CD1c-positive myeloid dendritic cell (primary cell): ENCODE data around the gene FAAP20.
A peak's percentile ranks its signal among the peaks of the same experiment; 100 is the strongest.
"Not testable (repeated sequence)": the region's sequence is repeated elsewhere in the genome, so short reads cannot be mapped to it uniquely, and the experiment has no call there.

Experiments used
- DNase-seq: peaks from one replicate; pipeline ENCODE4 v3.0.0-alpha.2; 2016; ENCODE audit errors: extremely low spot score

FAAP20 gene

DNA sequence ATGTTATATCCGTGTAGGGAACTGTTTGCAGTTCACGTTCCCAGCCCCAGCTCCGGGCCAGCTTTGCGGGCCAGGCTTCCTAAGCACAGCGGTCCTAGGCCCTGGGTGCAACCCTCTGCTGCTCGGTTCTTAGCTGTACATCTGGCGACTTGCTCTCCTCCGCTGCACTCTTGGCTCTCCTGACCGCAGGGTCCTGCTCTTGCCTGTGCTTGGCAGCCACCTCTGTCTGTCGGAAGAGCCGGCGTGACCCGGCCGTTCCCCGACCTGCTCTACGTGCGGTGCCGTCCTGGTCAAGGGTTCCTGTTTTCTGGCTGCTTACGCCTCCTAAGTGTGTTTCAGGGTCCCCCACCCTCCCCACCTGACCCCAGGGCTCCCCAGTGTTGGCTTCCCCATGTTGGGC is 36.7 kb downstream of the FAAP20 start:
- DNase-seq = no peak

DNA sequence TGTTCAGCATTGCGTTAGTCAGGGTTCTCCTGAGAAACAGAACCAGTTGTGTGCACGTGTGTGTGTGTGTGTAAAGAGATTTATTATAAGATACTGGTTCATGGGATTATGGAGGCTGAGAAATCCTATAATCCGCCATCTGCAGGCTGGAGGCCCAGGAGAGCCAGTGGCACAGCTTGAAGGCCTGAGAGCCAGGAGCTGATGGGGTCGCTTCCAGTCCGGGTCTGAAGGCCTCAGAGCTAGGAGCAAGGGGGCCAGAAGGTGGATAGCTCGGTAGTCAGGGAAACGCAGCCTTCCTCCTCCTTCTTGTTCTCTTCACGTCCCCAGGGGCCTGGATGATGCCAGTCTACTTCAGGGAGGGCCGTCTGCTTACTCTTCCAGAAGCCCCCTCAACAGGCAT is 37.7 kb downstream of the FAAP20 start:
- DNase-seq = no peak

DNA sequence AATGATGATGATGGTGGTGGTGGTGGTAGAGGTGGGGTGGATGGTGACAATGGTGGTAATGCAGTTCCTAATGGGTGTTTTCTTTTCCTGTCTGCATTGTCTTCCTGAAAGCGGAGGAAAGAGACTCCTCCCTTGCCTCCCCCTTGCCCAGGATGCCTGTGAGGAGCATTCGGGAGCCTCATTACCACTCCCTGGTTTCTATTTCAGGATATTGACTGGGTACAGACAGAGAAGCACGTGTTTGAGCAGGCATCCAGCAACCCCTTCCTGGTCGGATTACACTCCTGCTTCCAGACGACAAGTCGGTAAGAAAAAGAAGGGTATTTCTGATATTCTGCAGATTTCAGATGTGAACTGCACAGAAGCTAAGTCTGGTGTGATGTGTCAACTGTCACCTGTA is 38.8 kb downstream of the FAAP20 start:
- no peak for DNase-seq

DNA sequence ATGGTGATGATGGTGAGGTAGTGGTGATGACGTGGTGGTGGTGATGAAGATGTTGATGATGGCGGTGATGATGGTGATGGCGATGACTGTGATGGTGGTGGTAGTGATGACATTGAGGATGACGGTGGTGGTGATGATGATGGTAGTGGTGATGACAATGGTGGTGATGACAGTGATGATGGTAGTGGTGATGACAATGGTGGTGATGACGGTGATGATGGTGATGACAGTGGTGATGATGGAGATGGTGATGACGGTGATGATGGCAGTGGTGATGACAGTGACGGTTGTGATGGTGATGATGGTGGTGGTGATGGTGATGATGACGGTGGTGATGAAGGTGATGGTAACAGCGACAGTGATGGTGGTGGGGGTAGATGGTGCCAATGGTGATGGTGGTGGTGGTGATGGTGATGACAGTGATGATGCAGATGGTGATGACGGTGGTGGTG is 39.4 kb downstream of the FAAP20 start:
- DNase-seq = no peak

DNA sequence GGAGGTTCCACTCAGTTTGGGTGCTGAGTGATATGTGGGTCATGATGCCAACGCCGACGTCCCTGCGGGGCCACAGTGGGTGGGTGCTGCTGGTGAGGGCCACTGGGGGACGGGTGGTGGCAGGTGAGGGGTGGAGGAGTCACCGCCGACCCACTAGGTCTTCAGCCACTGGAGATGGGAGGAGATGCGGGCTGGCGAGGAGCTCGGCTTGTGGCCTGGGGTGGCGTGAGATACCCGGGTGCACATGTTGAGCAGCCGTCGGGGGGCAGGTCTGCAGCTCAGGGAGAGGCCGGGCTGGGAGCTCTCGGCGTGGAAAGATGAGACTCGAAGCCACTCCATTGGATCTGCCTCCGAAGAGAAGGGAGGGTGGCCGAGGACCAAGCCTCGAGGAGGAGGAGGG is 40.5 kb downstream of the FAAP20 start:
- no peak for DNase-seq

DNA sequence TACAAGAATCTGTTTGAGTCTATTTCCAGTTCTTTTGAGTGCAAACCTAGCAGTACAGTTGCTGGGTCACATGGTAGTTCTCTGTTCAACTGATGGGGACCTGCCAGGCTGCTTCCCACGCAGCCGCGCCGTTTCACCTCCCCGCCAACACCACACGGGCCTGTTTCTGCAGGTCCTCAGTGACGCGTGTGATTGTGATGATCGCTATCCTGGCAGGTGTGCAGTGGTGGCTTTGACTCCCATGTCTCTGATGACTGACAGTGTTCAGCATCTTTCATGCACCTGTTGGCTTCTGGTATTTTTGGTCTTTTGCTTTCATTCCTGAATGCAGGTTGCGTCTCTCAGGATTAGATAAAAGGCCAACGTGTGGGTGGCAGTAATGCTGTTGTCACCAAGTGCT is 41.6 kb downstream of the FAAP20 start:
- no peak for DNase-seq

DNA sequence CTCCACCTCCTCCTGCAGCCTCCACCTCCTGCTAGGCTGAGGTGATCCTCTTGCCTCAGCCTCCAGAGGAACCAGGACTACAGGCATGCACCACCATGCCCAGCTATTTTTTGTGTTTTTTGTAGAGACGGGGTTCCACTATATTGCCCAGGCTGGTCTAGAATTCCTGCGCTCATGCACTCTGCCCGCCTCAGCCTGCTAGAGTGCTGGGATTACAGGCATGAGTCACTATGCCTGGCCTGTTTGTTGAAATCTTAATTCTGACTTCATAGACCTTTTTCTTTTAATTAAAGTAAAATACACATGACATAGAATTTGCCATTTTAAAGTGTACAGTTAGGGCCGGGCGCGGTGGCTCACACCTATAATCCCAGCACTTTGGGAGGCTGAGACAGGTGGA is 42.7 kb downstream of the FAAP20 start:
- DNase-seq = no peak

DNA sequence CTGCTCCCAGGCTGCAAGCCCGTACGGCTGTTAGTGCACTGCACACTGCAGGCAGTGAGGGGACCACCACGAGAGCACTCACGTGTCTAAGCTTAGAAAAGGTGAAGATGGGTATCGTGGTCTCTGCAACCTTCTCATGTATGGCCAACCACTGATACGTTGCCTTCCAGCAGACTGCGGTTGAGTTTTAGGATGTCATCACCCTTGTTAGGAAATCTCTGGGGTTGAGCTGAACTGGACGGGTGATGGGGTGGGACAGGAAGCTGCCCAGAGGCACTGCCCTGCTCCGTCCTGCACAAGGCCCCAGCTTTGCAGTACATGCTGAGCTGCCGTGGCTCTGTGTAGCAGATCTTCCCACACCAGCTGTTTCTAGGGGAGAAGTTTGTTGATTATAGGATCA is 43.3 kb downstream of the FAAP20 start:
- peak; percentile 60 for DNase-seq

DNA sequence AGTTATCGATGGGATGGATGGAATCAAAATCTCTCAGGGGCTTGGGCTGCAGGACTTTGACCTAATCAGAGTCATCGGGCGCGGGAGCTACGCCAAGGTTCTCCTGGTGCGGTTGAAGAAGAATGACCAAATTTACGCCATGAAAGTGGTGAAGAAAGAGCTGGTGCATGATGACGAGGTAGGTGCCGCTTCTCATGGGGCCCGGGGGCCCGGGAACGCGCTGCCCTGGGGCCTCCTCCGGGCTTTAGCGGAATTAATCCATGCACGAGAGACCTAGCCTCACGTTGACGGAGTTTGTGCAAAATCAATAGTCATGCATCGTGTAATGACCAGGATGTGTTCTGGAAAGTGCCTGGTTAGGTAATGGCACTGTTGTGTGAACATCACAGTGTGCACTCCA is 43.8 kb downstream of the FAAP20 start:
- peak; percentile 31 for DNase-seq

DNA sequence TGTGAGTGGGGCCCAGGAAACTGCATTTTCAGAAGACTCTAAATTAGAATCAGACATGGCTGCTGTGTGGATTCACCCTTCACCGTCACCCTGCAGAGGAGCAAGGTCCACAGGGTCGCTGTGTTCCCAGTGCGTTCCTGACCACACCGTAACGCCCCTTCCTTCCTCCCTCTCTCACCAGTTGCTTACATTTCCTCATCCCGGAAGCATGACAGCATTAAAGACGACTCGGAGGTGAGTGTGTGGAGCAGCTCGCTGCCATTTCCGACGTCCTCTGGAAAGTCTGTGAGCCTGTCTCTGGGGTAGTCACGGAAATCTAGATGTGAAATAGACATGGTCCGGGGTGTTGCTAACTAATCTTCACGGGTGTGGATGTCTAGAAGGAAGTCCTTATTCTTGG is 45.9 kb downstream of the FAAP20 start:
- DNase-seq = peak; percentile 43

DNA sequence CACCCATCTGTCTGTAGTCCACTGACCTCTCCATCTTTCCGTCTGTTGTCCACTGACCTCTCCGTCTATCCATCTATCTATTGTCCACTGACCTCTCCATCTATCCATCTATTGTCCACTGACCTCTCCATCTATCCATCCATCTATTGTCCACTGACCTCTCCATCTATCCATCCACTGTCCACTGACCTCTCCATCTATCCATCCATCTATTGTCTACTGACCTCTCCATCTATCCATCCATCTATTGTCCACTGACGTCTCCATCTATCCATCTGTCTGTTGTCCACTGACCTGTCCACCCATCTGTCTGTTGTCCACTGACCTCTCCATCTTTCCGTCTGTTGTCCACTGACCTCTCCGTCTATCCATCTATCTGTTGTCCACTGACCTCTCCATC is 46.7 kb downstream of the FAAP20 start:
- not testable (repeated sequence) for DNase-seq

DNA sequence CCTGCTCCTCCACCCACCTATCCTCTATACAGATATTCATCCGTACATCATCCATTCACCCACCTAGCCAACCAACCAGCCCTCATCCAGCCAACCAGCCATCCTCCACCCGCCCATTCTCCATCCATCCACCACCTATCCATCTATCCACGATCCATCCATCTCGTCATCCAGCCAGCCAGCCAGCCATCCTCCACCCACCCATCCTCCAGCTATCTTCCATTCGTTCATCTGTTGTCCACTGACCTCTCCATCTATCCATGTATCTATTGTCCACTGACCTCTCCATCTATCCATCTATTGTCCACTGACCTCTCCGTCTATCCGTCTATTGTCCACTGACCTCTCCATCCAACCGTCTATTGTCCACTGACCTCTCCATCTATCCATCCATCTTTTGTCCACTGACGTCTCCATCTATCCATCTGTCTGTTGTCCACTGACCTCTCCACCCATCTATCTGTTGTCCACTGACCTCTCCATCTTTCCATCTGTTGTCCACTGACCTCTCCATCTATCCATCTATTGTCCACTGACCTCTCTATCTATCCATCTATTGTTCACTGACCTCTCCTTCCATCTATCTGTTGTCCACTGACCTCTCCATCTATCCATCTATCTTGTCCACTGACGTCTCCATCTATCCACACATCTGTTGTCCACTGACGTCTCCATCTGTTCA is 47.6 kb downstream of the FAAP20 start:
- DNase-seq = no peak

DNA sequence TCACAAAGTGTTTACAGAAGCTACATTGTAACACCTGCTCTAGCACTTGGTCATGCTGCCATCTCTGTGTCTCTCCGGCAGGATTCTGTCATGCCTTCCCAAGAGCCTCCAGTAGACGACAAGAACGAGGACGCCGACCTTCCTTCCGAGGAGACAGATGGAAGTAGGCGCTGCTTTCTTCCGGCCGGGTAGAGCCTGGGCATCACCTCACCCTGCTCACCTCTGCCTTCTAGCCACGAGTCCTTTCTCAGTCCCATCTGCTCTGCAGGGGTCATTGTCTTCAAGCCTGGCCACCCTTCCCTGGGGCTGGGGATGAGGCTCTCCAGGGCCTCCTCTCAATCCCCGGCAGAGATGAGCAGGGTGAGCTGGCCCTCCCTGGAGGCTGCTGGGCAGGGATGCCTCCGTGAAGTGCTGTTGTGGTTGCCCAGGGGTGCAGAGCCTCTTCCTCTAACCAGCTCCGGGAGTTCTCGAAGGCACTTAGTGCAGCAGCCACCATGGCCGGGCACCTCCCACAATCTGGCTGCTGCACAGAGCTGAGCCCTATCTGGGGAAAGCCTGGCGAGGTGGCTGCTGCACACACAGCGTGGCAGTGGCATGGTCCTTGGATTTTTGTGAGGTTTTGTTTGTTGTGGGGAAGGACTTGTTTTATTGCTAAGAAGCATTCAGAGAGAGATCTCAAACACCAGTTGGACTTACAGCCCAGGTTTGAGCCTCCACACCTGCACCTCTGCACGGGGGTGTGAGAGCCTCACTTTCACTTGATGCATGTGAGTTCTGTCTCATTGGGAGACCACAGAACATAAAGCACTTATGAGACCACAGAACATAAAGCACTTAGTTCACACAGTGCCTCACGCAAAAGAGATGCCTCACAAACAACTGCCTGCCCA is 48.4 kb downstream of the FAAP20 start:
- peak; percentile 9 for DNase-seq

DNA sequence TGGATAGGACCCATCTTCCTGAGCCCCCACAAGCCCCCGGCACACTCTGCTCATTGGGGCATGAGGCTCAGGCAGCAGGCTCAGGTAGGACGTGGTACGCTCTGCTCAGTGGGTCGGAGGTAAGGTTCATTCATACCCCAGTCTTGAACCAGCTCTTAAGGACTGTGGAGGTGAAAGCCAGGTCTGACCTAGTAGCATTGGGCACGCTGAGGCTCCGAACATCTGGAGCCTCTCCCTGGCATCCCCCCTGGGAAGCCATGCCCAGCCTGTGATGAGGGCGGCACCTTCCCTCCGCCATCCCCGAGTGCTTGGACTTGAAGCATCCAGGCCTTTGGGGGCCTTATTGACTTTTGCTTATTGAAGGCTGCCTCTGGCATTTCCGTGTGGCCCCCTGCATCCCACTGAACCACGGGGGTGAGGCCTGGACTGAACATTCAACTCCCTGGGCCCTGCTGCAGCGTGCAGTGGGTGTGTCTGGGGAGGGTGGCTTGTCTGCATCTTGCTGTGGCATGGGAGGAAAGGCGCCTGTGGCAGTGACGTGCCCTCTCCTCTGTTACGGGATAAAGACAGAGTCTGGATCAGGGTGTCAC is 50.0 kb downstream of the FAAP20 start:
- DNase-seq = no peak

DNA sequence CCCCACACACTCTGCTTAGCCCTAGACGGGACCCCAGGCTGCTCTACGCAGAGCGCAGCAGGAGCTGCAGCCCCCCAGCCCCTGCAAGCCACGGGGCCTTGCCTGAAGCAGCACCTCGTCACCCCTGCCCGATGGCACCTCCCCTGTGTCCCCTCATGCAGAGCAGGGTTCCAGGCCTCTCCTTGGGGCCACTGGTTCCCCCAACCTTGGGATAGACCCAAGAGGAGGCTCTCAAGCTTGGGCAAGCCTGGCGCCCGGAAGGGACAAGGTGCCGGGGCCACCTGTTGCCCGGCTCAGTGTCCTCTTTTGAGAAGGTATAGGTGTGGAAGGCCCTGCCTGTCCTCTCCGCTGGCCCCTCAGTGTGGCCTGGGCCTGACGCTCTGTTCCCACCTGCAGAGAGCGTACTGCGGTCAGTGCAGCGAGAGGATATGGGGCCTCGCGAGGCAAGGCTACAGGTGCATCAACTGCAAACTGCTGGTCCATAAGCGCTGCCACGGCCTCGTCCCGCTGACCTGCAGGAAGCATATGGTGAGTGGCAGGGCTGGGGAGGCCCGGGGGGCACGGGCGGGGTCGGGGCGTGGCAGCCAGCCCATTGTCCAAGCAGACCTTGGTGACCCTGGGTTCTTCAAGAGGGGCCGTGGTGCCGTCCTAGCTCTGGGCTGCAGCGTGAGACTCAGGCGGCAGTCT is 50.6 kb downstream of the FAAP20 start:
- no peak for DNase-seq

DNA sequence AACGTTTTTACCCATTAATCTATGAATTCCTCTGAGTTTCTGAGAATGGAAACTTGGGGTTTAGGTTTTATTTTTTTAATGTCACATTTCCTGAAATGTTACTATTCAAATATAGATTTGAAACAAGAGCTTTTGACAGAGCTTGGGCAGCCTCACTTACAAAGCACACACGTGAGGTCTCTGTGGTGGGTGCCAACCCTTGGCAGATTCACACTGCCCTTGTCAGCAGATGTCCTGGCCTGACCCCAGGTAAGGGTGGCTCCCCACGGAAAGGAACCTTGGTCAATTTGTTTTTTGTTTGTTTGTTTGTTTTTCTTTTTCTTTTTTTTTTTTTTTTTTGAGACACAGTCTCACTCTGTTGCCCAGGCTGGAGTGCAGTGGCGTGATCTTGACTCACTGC is 53.5 kb downstream of the FAAP20 start:
- DNase-seq = no peak
